Right atrium auricular region (tissue), 2 donors: ENCODE results near the gene GAST. TPM values are rescaled to one million over a fixed set of nuclear protein-coding genes. Genes with fewer than 3 reads are reported as not detected.

Source experiments
- DNase-seq: peaks from one replicate; pipeline ENCODE4 v3.0.0-alpha.2; 2019; ENCODE audit warnings: low spot score
- H3K27ac ChIP-seq, 2 donors: fragments of 200-600 bp; sonication (generic); 1 replicate in 1 of 2; 2 replicates in 1 of 2; pipeline ENCODE4 v1.5.1; 2016 to 2019
- H3K27me3 ChIP-seq, 2 donors: fragments of 200-600 bp; sonication (generic); one replicate each; pipeline versions ENCODE4 v1.5.1 to v1.6.0; 2017 to 2019
- H3K36me3 ChIP-seq: fragments of 200-600 bp; sonication (generic); one replicate; pipeline ENCODE4 v1.5.1; 2016
- H3K4me1 ChIP-seq, 2 donors: fragments of 200-600 bp; sonication (generic); one replicate each; pipeline versions ENCODE4 v1.5.1 to v1.6.0; 2017 to 2019
- H3K4me3 ChIP-seq, 2 donors: fragments of 200-600 bp; sonication (generic); 1 replicate in 1 of 2; 2 replicates in 1 of 2; pipeline ENCODE4 v1.5.1; 2017 to 2019; ENCODE audit warnings: mild to moderate bottlenecking in 1 of 2, moderate library complexity in 1 of 2
- H3K9me3 ChIP-seq, 2 donors: fragments of 200-600 bp; sonication (generic); one replicate each; pipeline ENCODE4 v1.5.1; 2019
- CTCF ChIP-seq, 2 donors: fragments of 200-600 bp; sonication (generic); IDR thresholded peaks; one replicate each; pipeline ENCODE4 v1.5.1; 2019; ENCODE audit warnings: antibody characterized with exemption in 2 of 2
- total RNA-seq, 2 donors: library from RNA; depleted of rRNA; stranded (reverse); fragments of >200 nt; gene quantifications; one replicate each; pipeline ENCODE4 v1.1.0, GENCODE V29; 2016

Gene GAST
- total RNA-seq, 2 donors from 2014 or later = not detected

GRCh38 chr17:41678411-41678906, 33.7 kb upstream of the GAST start:
- no peaks in the 10 kb centered on the region for H3K4me1 ChIP-seq
- H3K9me3 ChIP-seq = no peaks in the 10 kb centered on the region
- peak overlapping the region; percentile 38 to 62 for H3K27ac ChIP-seq
- TF ChIP-seq CTCF (IDR thresholded peaks at IDR 0.05) = no peak
- no peak for DNase-seq
- H3K36me3 ChIP-seq = no peaks in the 10 kb centered on the region
- H3K4me3 ChIP-seq = peak overlapping the region; percentile 1 to 24
- no peaks in the 10 kb centered on the region for H3K27me3 ChIP-seq

- Histone ChIP-seq H3K36me3 (no peaks in the 10 kb centered on the region), H3K27ac (peak overlapping the region; percentile 38 to 62), H3K27me3 (no peaks in the 10 kb centered on the region), H3K4me1 (no peaks in the 10 kb centered on the region), H3K9me3 (no peaks in the 10 kb centered on the region), H3K4me3 (peak overlapping the region; percentile 1 to 24)
- no peak for DNase-seq
- peak in 1 of 2 donors; percentile 22 for TF ChIP-seq CTCF (IDR thresholded peaks at IDR 0.05)
These were observed 33.0 kb upstream of the GAST start for GRCh38 chr17:41678907-41679739.

GRCh38 chr17:41679740-41680425, 32.2 kb upstream of the GAST start:
- H3K4me3 ChIP-seq = no peak overlapping the region
- H3K4me1 ChIP-seq = no peaks in the 10 kb centered on the region
- no peak for TF ChIP-seq CTCF (IDR thresholded peaks at IDR 0.05)
- H3K27ac ChIP-seq = peak overlapping the region; percentile 38 to 56
- no peak for DNase-seq
- no peaks in the 10 kb centered on the region for H3K27me3 ChIP-seq
- H3K9me3 ChIP-seq = no peaks in the 10 kb centered on the region
- no peaks in the 10 kb centered on the region for H3K36me3 ChIP-seq

- Histone ChIP-seq H3K4me3 (no peak overlapping the region), H3K4me1 (no peaks in the 10 kb centered on the region), H3K9me3 (no peaks in the 10 kb centered on the region), H3K36me3 (no peaks in the 10 kb centered on the region), H3K27ac (no peak overlapping the region), H3K27me3 (no peaks in the 10 kb centered on the region)
- no peak for TF ChIP-seq CTCF (IDR thresholded peaks at IDR 0.05)
- no peak for DNase-seq
These were observed 31.6 kb upstream of the GAST start for GRCh38 chr17:41680426-41681040.

- Histone ChIP-seq H3K27ac (no peak overlapping the region), H3K36me3 (no peaks in the 10 kb centered on the region), H3K27me3 (no peaks in the 10 kb centered on the region), H3K4me3 (no peak overlapping the region), H3K4me1 (no peaks in the 10 kb centered on the region), H3K9me3 (no peaks in the 10 kb centered on the region)
- DNase-seq = no peak
- TF ChIP-seq CTCF (IDR thresholded peaks at IDR 0.05) = no peak
These were observed 30.4 kb upstream of the GAST start for GRCh38 chr17:41681776-41682175.
